DMS 273 treated with DMSO at 0.1 percent for 48 hours (cell line): ENCODE results near the gene WWOX.

Source experiments
- DNase-seq: peaks from one replicate; lab custom pipeline; 2025; lab: John Stamatoyannopoulos, UW

The WWOX gene

DNA sequence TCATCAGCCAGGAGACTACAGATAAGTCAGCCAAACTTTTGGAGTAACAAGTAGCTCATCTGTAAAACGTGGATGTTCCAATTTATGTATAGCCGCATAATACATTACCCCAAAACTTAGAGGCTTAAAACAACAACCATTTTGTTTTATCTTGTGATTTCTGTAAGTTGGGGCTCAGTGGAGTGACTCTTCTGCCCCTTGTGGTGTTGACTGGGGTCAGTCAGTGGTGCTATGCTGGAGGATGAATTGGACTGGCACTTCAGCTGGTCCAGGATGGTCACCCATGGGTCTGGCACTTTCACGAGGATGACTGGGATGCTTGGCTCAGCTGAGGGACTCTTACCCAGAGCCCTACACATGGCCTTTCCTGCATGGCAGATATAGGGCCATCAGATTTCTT lies 172.5 kb downstream of the WWOX start:
- no peak for DNase-seq

DNA sequence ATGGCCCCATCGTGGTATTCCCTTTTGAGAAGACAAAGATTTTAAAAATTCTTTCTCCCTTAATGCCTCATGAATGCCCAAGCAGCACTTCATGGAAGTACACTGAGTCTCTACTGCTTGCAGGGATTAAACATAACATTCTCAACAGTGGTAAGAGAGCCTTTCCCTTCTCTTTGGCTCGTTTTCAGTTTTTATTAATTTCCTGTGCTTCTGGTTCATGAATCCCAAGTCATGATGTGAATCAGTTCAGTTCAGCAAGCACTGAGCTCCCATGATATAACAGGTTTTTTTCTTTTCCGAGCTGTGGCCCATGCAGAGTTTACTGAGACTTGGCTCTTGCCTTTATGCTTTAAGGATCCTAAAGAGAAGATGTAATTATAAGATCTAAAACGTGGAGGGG lies 175.3 kb downstream of the WWOX start:
- DNase-seq: no peak

DNA sequence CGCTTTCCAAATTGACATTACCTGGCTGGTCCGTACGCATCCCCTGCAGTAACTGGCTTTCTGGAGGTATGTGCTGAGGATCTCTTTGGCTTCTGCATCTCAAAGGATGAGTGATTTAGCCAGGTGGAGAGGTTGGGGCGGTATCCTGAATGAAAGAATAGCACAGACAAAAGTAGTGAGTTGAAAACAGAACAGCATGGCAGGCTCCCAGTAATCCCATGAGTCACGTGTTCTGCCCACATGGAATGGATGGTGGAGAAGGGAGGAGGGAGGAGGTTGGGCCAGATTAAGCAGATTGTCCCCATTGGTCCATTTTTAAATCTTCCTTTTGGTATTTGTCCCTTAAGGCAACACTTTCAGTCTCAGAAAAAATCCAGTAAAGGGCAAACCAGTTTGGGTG lies 176.0 kb downstream of the WWOX start:
- DNase-seq: no peak

DNA sequence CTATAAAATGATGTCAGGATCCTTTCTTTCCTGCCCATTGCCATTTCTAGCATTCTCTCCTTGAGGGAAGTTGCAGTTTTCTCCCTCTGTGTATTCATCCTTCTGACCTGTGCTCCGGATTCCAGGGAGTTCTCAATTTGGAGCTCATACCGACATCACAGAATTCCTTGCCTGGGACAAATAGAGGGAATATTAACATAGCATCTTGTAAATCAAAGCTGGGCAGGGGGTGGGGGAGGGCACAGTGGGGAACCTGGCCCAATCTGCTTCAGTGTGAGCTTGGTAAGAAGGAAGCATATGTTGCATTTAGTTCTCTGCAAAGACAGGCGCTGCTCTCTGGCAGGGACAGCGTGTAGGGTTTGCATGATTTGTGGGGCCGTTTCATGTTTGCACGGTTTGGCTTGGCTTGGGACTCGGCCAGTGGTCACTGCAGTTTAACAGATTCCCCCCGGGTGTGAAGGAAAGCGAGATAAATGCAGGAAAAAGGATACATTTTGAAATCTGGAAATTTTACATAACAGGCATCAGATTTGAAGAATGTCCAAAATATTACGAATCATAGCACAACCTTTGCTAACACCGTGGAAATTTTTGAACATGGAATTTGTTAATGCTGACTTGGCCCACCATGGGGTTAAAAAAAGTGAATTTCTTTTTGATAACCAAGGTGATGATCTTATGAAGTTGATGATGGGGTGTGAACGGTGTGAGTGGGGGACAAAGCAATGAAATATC lies 178.0 kb downstream of the WWOX start:
- DNase-seq: peak; percentile 83

DNA sequence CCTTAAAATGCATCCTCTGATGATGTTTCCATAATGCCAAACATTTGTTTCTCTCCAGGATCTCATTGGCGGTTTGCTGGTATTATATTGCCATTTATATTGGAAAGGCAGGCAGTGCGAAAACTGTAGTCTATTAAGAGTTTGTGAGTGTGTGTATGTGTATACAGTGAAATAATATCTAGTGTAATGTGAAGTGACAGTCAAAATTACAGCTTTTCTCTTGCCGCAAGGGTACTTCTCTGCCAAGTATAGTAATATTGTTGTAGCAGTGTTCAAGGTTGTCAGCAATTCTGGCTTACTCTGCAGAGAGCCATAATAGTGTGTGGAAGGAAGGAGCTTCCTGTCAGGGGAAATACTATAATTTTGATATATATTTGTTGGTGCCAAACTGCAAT lies 178.6 kb downstream of the WWOX start:
- no peak for DNase-seq

DNA sequence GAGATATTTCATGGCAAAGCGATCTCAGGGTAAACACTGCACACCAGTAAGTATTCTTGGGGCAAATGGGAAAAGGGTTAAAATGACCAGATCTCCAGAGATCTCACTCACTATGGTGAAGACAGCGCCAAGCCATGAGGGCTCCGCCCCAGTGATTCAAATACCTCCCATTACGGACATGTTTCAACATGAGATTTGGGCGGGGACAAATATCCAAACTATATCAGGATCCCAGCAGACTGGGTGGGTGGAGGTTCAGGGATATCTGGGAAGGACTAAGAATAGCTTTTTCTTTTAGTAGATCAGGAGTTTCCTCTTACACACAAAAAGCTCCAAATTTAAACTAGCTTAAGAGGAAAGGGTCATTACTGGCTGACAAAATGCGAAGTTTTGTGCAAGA lies 181.7 kb downstream of the WWOX start:
- no peak for DNase-seq

DNA sequence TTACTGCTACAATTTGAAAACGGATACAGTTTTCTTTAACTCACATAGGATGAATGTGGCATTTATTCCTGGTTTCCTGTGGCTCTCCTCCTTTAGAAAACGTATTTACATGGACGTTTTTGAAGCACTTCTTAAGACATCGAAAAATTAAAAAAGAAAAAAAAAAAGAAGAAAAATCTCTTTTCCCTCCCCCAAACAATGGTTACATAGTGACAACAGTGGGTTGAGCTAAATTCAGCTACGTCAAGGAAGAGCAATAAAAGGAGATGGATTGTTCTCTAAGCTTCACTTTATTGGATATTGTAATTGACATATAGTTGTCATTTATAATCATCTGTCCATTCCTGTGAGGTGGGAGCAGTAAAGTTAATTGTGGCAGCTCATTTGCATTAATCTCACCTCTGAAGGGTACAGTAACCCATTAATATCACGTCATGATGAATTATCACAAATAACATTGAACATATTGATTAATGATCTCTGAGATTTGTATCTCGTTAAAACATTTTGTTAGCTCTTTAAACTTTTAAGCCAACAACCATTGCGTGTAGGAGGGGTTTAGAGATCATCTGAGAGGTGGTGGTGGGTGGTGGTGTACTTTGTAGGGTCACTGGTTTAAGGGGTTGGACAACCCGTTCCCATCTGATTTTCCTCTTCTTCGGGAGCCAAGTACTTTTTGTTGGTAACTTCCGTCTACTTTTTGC lies 184.2 kb downstream of the WWOX start:
- DNase-seq: no peak

DNA sequence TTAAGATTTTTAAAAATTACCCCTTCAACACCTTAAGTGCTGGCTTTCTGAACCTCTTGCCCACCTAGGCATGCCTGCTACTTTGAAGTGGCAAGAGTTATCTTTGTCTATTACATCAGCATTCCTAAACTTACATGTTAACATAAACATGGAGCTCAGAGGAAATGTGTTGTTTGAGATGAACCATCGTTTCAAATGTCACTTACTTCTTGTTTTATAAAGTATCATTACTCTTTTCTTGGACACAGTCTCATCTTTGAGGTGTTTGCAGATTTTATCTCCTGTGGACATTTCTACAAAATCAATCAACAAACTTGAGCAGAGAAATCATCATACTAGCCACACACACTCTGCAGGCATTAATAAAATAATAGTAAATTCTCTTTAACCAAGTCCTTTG lies 184.9 kb downstream of the WWOX start:
- no peak for DNase-seq

DNA sequence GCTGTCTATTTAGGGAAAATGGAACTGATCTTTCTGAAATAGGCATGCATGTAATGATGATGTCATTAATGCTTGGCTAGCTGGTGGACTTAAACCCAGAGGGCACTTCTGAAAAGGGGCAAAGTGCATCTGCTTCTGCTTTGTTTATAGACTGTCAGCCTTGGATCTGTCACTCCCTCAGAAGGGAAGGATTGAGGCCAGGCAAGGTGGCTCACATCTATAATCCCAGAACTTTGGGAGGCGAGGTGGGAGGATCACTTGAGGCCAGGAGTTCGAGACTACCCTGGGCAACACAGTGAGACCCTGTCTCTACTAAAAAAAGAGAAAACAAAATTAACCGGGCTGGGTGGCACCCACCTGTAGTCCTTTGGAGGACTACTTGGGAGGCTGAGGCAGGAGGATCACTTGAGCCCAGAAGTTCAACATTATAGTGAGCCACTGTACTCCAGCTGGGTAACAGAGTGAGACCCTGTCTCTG lies 185.5 kb downstream of the WWOX start:
- DNase-seq: no peak

DNA sequence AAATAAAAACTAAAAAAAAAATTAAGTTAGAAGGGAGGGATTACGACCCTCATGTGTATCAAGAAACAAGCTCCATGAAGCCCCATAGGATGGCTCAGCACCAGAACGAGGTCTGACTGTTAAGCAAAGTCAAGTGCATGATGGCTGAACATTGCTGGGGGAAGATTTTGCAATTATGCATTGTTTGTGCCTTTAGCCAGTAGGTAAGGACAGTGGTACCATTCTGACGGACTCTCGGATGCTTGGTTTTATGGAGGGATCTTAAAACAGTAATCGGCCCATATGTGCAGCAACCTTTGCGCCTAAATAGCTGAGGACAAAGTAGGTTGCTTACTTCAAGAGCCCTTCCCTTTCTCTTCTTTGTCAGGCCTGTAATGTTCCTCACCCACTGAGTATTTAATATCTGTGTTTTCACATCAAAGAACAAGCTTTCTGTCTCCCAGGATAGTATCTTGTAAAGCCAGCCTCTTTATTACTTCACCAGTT lies 186.0 kb downstream of the WWOX start:
- no peak for DNase-seq

DNA sequence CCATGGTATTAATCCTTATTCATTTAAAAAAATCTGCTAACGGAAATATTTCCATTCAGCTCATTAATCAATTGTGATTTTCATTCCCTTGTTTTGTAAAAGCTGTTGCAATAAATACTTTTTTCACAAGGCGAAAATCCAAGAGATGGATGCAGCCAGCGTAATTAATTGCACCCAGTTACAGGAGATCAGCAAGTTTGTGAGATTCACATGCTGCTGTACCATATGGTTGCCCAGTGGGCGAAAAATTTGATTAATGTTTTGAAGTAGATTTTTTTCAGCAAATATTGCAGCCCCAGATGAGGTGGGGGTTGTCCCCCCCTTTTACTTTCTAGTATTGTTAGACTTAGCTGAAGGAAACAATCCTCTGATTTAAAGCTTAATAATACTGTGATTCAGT lies 186.6 kb downstream of the WWOX start:
- DNase-seq: peak; percentile 28

DNA sequence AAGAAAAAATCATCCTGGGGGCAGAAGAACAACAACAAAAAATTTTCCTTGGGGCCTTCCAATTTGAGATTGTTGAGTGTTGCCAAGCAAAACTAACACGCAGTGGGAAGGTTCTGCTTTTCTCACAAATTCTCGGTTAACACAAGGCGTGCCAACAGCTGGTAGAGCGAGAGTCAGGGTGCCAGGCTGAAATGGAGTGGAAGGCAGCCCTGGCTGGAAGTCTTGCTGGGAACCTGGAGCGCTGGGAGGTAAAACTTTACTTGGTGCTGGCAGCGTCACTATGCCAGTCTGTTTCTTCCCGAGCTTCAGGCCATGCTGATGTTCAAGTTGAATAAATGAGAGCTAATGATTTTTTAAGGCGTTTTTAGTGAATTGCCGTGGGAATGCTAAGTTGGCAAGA lies 189.4 kb downstream of the WWOX start:
- DNase-seq: no peak

DNA sequence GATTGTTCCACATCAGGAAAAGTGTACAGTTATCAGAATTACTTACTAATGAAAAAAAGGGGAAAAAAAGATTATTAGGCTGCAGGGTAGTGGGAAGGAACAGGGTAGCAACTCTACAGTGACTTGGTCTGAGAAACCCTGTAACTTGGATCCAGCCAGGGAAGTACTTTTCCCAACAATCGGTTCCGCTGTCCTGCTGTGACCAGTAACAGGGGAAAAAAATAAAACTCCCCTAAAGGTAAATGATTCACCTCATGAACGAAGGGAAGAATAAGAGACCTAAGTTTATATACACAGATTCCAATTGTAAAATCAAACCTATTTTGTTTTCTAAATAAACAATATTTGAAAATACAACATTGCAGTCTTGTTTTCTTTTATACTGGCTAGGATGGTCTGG lies 189.9 kb downstream of the WWOX start:
- DNase-seq: no peak

DNA sequence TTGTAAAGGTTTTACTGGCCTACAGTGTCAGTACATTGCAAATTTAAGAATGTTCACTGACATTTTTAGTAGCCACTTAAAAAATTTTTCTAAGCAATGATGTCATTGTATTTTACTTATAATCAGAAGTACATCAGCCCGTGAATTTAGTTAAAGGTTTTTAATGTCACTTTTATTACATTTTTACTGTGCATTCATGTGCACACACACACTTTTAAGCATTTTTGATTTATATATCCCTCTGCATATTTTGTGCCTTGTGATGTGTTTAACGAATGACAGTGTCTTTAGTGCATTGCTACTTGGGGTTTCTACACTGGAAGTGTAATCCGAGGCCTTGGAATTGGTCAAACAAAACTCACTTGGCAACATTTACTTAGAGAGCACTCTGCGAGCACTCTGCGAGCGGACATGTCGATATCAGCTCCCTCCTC lies 190.4 kb downstream of the WWOX start:
- DNase-seq: no peak

DNA sequence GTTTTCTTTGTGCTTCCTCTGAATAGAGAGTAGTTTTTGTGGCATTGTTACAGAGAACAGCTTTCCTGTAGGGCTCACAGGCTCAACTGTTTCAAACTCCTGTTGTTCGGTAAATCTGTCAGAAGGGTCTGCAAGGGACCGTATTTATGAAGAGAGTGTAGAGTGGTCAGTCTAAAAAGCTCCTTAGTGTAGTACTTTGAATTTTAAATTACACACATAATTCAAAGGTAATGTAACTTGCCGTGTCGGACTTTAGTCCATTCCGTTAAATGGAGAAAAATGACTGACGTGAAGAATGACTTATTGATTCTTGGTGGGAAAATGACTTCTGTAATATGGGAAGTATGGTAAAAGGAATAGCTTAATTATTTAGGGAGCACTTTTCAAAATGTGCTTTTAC lies 190.9 kb downstream of the WWOX start:
- no peak for DNase-seq

DNA sequence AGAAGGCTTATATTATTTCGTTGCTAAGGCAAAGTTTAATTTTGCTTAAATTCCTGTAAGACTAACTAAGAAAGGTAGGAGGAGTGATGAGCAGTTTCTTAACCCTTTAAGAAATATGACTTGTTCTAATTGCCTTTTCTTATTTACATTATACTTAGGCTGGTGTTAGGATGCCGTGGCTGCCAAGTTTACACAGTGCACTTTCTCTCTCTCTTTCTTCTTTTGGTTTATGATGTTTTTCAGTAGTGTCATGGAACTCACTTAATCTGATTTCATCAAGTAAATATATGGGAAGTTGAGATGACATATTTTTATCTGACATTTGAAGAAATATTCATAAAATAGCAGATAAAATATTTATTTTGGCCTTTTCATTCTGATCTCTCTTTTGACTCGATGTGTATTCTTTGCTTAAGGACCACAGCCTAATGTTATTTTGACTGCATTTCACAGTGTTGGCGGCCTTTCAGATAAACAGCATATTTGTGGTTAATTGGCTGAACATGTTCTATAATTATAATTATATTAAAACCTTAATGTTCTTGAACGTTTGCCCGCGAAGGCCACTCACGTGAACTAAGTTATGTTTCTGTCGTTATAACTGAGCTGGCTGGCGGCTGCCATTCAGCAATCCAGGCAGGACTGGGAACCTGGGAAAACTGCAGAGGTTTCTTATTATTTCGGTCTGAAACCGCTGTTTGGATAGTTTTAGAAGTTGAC lies 191.6 kb downstream of the WWOX start:
- no peak for DNase-seq

DNA sequence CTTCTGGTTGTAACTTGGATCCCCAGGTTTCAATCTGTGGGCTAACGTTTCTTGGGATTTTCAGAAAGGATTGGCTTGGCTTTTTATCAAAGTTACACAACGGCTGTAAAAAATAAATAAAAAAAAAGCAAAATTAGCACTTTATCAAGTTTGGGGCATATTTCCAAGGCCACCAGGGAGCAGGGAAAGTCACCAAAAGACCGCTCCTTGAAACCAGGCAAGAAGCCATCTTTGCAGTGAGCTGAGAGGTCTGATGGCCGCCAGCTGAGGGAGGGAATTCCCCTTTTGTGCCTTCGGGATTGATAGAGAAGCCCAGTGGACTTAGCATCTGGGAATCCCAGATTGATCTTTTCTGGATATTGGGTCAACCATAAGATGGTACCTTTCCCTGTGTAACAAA lies 192.2 kb downstream of the WWOX start:
- DNase-seq: no peak

DNA sequence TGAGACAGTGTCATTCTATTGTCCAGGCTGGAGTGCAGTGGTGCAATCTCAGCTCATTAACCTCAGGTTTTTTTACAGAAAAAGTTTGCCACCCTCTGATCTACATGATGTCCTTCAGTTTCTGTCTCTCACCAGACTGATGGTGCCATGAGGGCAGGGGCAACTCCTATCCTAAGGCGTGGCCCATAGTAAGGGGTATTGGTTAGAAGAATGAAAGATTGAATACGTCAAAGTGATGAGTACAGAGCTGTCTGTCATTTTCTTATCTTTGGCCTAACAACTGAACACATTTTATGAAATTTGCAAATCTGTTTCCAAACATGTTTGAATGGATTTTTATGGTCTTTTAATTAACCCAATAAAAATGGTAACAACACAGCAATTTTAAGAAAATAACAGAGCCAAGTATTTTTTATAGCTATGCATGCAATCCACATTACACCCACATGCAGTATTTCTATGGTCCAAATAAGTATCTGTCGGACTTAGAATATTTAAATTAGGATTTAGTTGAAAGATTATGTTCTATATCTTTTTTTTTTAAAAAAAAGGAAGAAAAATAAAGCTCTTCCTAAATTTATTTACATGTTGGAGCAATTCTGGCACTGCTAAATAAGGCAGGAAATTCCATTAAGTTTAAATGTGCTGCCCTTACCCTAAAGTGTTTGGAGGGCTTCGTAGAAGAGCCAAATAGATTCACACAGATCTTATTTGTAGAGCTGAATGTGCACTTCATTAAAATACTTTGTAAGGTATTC lies 192.8 kb downstream of the WWOX start:
- DNase-seq: no peak

DNA sequence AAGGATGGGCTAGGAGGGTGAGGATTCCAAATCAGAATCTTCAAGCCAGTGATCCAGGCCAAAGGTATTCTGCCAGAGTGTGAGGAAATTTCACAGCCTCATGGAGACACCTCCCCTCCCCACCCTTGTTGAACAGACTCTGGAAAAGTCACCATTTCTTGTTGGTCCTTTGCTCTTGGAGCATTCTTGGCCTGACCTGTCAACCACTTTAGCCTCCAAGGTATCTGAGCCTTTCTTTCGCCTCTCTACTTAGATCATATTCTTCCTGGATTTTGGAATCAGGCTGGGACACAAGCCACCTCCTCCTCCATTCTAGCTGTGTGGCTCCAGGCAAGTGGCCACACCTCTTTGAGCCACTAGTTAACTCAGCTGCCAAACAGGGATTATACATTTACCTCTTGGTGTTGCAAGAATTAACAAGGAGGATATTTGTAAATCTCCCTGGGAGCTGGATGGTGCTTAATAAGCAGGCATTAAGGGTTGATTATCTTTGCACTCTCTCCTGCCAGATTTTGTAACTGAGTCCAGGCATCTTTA lies 193.5 kb downstream of the WWOX start:
- no peak for DNase-seq

DNA sequence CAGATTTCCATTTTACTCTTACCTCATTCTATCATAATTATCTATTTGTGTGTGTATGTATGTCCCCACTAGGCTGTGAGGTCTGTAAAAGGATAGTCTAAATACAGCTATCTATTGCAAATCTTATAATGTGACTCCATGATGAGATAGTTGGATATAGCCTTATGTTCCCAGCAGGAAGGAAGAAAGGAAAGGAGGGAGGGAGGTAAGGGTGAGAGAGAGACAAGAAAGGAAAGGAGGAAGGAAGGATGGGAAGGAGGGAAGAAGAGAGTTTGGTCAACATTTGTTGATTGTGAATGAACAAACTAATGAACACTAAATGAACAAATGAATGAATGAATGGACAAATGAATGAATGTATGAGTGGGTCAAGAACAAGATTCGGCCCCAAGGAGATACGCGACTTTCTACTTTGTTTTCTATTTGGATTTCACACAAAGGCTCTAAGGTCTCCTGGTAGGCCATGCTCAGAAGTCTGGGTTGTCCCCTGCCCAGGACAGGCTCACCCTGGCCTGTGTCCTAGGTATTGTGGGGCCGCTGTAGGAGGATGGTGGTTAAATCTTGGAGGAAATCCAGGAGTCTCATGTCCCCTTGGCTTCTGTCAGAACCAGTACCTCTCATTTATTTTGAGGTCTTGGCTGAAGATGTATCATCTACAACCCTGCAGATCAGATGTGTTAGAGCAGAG lies 195.2 kb downstream of the WWOX start:
- no peak for DNase-seq

DNA sequence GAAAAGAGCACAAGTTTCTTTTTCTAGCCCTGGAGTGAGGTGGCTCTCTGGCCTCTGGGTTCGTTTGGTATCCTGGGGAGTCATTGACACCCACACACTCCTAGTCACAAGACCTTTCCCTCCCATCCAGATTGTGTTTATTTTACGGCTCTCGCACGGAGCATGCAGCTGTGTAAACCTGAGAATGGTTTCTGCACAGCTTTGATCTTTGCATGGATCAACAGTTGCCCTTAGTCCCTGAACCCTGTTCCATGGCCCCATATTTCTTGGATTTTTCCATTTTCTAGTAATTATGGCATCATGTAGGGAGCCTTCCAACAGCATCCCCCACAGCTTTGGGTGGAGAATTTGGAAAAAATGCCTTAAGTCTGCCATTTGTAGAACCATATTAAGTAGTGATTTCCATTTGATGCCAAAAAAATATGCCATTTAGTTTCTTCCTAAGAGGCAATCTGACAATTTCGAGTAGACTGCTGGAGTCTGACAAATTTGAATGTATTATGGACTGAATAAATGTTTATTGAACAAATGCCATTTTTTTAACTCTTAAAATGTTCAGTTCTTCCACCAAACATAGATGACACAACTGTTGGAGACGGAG lies 197.7 kb downstream of the WWOX start:
- no peak for DNase-seq
